Fibroblast of skin of left quadriceps (primary cell): ENCODE data around the gene ZNF385B.
"Not testable (repeated sequence)": the region's sequence is repeated elsewhere in the genome, so short reads cannot be mapped to it uniquely, and the experiment has no call there.

ENCODE experiments used
- DNase-seq, 2 experiments: peaks; one replicate each; pipeline ENCODE4 v3.0.0-alpha.2; 2013; ENCODE audit warnings: low read depth in 2 of 2

The ZNF385B gene

GRCh38 chr2:179861416-179862067, at the start of gene ZNF385B:
ZNF385B (minus strand) TSS chr2:179861612.
- no peak for DNase-seq

GRCh38 chr2:179910735-179911113, 49.3 kb upstream of the ZNF385B start:
- DNase-seq = no peak

GRCh38 chr2:179909845-179910734, 48.7 kb upstream of the ZNF385B start:
- no peak for DNase-seq

- DNase-seq = no peak
Measured at GRCh38 chr2:179900655-179901054, 39.2 kb upstream of the ZNF385B start.

GRCh38 chr2:179899666-179900065, 38.3 kb upstream of the ZNF385B start:
- DNase-seq = no peak

- peak in 1 of 2 experiments; percentile 6 for DNase-seq
Measured at GRCh38 chr2:179898873-179899272, 37.5 kb upstream of the ZNF385B start.

- DNase-seq = no peak
Measured at GRCh38 chr2:179893616-179894015, 32.2 kb upstream of the ZNF385B start.

- DNase-seq = no peak
Measured at GRCh38 chr2:179891237-179891636, 29.8 kb upstream of the ZNF385B start.

GRCh38 chr2:179890666-179891065, 29.3 kb upstream of the ZNF385B start:
- no peak for DNase-seq

GRCh38 chr2:179888642-179889041, 27.2 kb upstream of the ZNF385B start:
- not testable (repeated sequence) for DNase-seq

GRCh38 chr2:179884193-179884592, 22.8 kb upstream of the ZNF385B start:
- no peak for DNase-seq

GRCh38 chr2:179882851-179883806, 21.7 kb upstream of the ZNF385B start:
- no peak for DNase-seq

GRCh38 chr2:179877601-179878364, 16.4 kb upstream of the ZNF385B start:
- DNase-seq = no peak

- no peak for DNase-seq
Measured at GRCh38 chr2:179876266-179876665, 14.9 kb upstream of the ZNF385B start.

- no peak for DNase-seq
Measured at GRCh38 chr2:179875864-179876263, 14.5 kb upstream of the ZNF385B start.

GRCh38 chr2:179862898-179863458, 1.6 kb upstream of the ZNF385B start:
- no peak for DNase-seq

- no peak for DNase-seq
Measured at GRCh38 chr2:179861027-179861415, 391 bp downstream of the ZNF385B start.

GRCh38 chr2:179860255-179861026, 971 bp downstream of the ZNF385B start:
- DNase-seq = no peak

GRCh38 chr2:179859523-179859922, 1.9 kb downstream of the ZNF385B start:
- no peak for DNase-seq

- no peak for DNase-seq
Measured at GRCh38 chr2:179857236-179857635, 4.2 kb downstream of the ZNF385B start.
